A549 (cell line): ENCODE data around the gene CD8A. TPM values are rescaled to one million over a fixed set of nuclear protein-coding genes. Genes with fewer than 3 reads are reported as not detected.
"Not testable (repeated sequence)": the region's sequence is repeated elsewhere in the genome, so short reads cannot be mapped to it uniquely, and the experiment has no call there.

ENCODE experiments used
- ATAC-seq, 2 experiments: fragments of 200-7000 bp in 1 of 2; fragments of >200 bp in 1 of 2; cut with Nextera tagmentation in 1 of 2; cut with Tn5 transposase in 1 of 2; 3 replicates each; pipeline versions ENCODE4 v1.8.0 to v1.9.1; 2018 to 2020; ENCODE audit warnings: mild to moderate bottlenecking in 1 of 2, moderate library complexity in 1 of 2
- CTCF ChIA-PET: fragments of 300-600 bp; sonication (Branson Sonifier 250); formaldehyde crosslinking; extraction: SDS; loops from one replicate; lab custom pipeline; 2021; ENCODE audit warnings: antibody characterized with exemption, inconsistent platforms; lab: Yijun Ruan, JAX
- POLR2A ChIA-PET: fragments of 350-600 bp; formaldehyde crosslinking; extraction: SDS; loops from one replicate; lab custom pipeline; 2021; ENCODE audit warnings: antibody characterized with exemption, inconsistent platforms; lab: Yijun Ruan, JAX
- DNase-seq, 2 experiments: peaks; one replicate each; pipeline versions ENCODE4 v3.0.0 to v3.0.0-alpha.2; 2011 to 2016; ENCODE audit warnings: low read depth in 1 of 2, low spot score in 1 of 2
- FAIRE-seq: peaks from 2 replicates; lab custom pipeline; 2011; peaks lifted over from hg19 to GRCh38; lab: Jason Lieb, UNC
- H3K27ac ChIP-seq, 2 experiments: fragments of >200 bp; sonication (Bioruptor Twin); formaldehyde crosslinking; 3 replicates each; pipeline ENCODE4 v1.5.1; 2016 to 2017
- H3K4me1 ChIP-seq: fragments of >200 bp; sonication (Bioruptor Twin); formaldehyde crosslinking; 3 replicates; pipeline ENCODE4 v1.6.1; 2016
- H3K4me2 ChIP-seq: fragments of >200 bp; sonication (Bioruptor Twin); formaldehyde crosslinking; 3 replicates; pipeline ENCODE4 v1.6.1; 2016
- H3K4me3 ChIP-seq: fragments of >200 bp; sonication (Bioruptor Twin); formaldehyde crosslinking; 3 replicates; pipeline ENCODE4 v1.5.1; 2016
- H3K9me3 ChIP-seq: fragments of >200 bp; sonication (Bioruptor Twin); formaldehyde crosslinking; 3 replicates; pipeline ENCODE4 v1.6.1; 2016
- CEBPB ChIP-seq, 2 experiments: fragments of >200 bp in 1 of 2; sonication (Bioruptor Twin) in 1 of 2; formaldehyde crosslinking in 1 of 2; IDR thresholded peaks; 2 replicates each; pipeline ENCODE4 v1.6.1; 2012 to 2016
- CHD4 ChIP-seq: fragments of 200-600 bp; sonication (generic); IDR thresholded peaks from 2 replicates; pipeline ENCODE4 v1.6.1; 2016; ENCODE audit warnings: antibody characterized with exemption, mild to moderate bottlenecking, borderline replicate concordance
- EP300 ChIP-seq, 2 experiments: fragments of >200 bp; sonication (Bioruptor Twin); formaldehyde crosslinking; IDR thresholded peaks; 2 replicates in 1 of 2; 3 replicates in 1 of 2; pipeline ENCODE4 v1.6.1; 2016 to 2017
- FOSL2 ChIP-seq, 2 experiments: fragments of 450-650 bp in 1 of 2; fragments of >200 bp in 1 of 2; sonication (Bioruptor Twin) in 1 of 2; formaldehyde crosslinking; IDR thresholded peaks; 2 replicates each; pipeline versions ENCODE4 v1.5.0 to v1.6.1; 2016 to 2020; ENCODE audit warnings: mild to moderate bottlenecking in 1 of 2, moderate library complexity in 1 of 2
- HEYL ChIP-seq: fragments of 250-450 bp; sonication (Bioruptor Pico); IDR thresholded peaks from 2 replicates; pipeline ENCODE4 v1.8.0; 2021; ENCODE audit warnings: mild to moderate bottlenecking, moderate library complexity
- JUN ChIP-seq, 2 experiments: fragments of >200 bp; sonication (Bioruptor Twin); formaldehyde crosslinking; IDR thresholded peaks; 2 replicates in 1 of 2; 3 replicates in 1 of 2; pipeline ENCODE4 v1.6.1; 2016 to 2017
- JUNB ChIP-seq: fragments of >200 bp; sonication (Bioruptor Twin); formaldehyde crosslinking; IDR thresholded peaks from 2 replicates; pipeline ENCODE4 v1.6.1; 2016
- KDM1A ChIP-seq: fragments of 200-600 bp; sonication (generic); IDR thresholded peaks from 2 replicates; pipeline ENCODE4 v1.6.1; 2016; ENCODE audit warnings: low read depth, mild to moderate bottlenecking
- KDM5A ChIP-seq: fragments of 200-600 bp; sonication (generic); IDR thresholded peaks from 2 replicates; pipeline ENCODE4 v1.6.1; 2016; ENCODE audit warnings: antibody characterized with exemption, mild to moderate bottlenecking
- MAZ ChIP-seq: fragments of 150-350 bp; IDR thresholded peaks from 2 replicates; pipeline ENCODE4 v1.6.1; 2014; ENCODE audit warnings: antibody characterized with exemption, low read depth, low read length, borderline replicate concordance
- MYC ChIP-seq: IDR thresholded peaks from 2 replicates; pipeline ENCODE4 v1.6.1; 2012; ENCODE audit warnings: mild to moderate bottlenecking, inconsistent platforms, low read length, improper control_type of control experiment, borderline replicate concordance
- NFE2L2 ChIP-seq: fragments of 150-350 bp; conservative IDR thresholded peaks from 2 replicates; pipeline ENCODE4 v1.6.1; 2014; ENCODE audit warnings: low read length
- NPAS2 ChIP-seq: fragments of 250-450 bp; sonication (Bioruptor Pico); IDR thresholded peaks from 2 replicates; pipeline ENCODE4 v1.8.0; 2022; ENCODE audit warnings: mild to moderate bottlenecking, moderate library complexity, borderline replicate concordance
- NR3C1 ChIP-seq: fragments of >200 bp; sonication (Bioruptor Twin); formaldehyde crosslinking; IDR thresholded peaks from 3 replicates; pipeline ENCODE4 v1.6.1; 2017
- POLR2AphosphoS2 ChIP-seq: conservative IDR thresholded peaks from 2 replicates; pipeline ENCODE4 v1.6.1; 2012; ENCODE audit warnings: low read length, improper control_type of control experiment, inconsistent platforms
- RFX5 ChIP-seq: fragments of 450-650 bp; IDR thresholded peaks from 2 replicates; pipeline ENCODE4 v1.7.1; 2014; ENCODE audit warnings: antibody characterized with exemption, mild to moderate bottlenecking, moderate library complexity
- RNF2 ChIP-seq: fragments of 200-600 bp; sonication (generic); IDR thresholded peaks from 2 replicates; pipeline ENCODE4 v1.6.1; 2016; ENCODE audit warnings: low read depth, mild to moderate bottlenecking, antibody characterized with exemption, moderate library complexity, borderline replicate concordance
- ZNF302 ChIP-seq: fragments of 250-450 bp; sonication (Bioruptor Pico); IDR thresholded peaks from 2 replicates; pipeline ENCODE4 v1.9.0; 2021; ENCODE audit warnings: inconsistent platforms, mild to moderate bottlenecking, moderate library complexity
- ZSCAN20 ChIP-seq: fragments of 250-450 bp; sonication (Bioruptor Pico); IDR thresholded peaks from 2 replicates; pipeline ENCODE4 v1.8.0; 2022; ENCODE audit warnings: mild to moderate bottlenecking, moderate library complexity
- WGBS: methylation state at CpG from one replicate; pipeline ENCODE4 v1.1.6; 2017; ENCODE audit errors: missing lambda C conversion rate; 5-methylcytosine and 5-hydroxymethylcytosine counted together
- polyA plus RNA-seq, 4 experiments: library from polyadenylated mRNA; depleted of rRNA in 3 of 4; stranded (reverse); fragments of >200 nt; fragmentation: RNase III in 1 of 4; extraction: RNeasy Plus Mini Kit Qiagen cat#74134 plus additional on column Dnase treatment in 1 of 4; gene quantifications; 2 replicates in 3 of 4; 3 replicates in 1 of 4; pipeline ENCODE4 v1.2.3, GENCODE V29; 2011 to 2017
- TF ChIP-seq, protein P1 (sequence below): IDR thresholded peaks from 2 replicates; pipeline ENCODE4 v1.6.1; 2012
- TF ChIP-seq, protein P2 (sequence below): IDR thresholded peaks from 2 replicates; pipeline ENCODE4 v1.6.1; 2012; ENCODE audit warnings: low read depth, borderline replicate concordance
- TF ChIP-seq, protein P3 (sequence below): fragments of 250-450 bp; sonication (Bioruptor Pico); IDR thresholded peaks from 2 replicates; pipeline ENCODE4 v1.5.0; 2020; ENCODE audit warnings: low read depth, mild to moderate bottlenecking, moderate library complexity
- TF ChIP-seq, protein P4 (sequence below): fragments of 150-350 bp; IDR thresholded peaks from 2 replicates; pipeline ENCODE4 v1.6.1; 2014; ENCODE audit warnings: low read depth, mild to moderate bottlenecking, low read length

The CD8A gene
- polyA plus RNA-seq, 2 of the 4 experiments (the other 2 are of a cell fraction), result 0.10 to 0.40 TPM

DNA sequence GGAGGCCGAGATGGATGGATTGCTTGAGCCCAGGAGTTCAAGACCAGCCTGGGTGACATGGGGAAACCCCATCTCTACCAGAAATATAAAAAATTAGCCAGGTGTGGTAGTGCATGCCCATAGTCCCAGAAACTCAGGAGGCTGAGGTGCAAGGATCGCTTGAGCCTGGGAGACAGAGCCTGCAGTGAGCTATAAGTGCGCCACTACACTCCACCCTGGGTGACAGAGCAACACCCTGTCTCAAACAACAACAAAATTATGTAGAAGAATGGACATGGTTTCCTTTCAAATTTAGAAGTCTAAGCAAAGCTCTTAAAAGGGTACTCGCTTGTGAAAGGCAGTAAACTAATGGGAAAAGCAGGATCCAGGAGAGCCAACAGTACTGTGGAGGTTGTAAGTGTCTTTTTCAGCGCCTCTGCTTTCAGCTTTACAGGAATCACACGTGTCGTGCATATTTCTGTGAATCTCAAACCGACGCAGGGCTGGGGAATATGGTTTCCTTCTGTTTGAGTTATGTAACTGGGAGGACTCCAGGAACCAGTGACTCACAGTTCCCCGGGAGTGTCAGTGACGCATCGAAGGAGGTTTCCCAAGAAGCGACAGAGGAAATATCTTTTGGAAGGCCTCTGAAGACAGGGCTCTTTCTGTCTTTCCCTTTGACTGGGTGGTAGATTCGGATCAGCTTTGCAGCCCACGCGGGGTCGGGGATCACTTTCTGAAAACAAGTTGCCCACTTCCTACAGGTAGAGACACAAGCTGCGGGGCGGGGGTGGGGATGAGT lies 46.4 kb upstream of the CD8A start:
- POLR2A ChIA-PET, CTCF ChIA-PET, H3K9me3 ChIP-seq: not testable (repeated sequence)
- Histone ChIP-seq H3K4me1 (peaks cover 13% of the 10 kb centered on the region), H3K4me2 (peak overlapping the region; percentile 83), H3K27ac (peak overlapping the region; percentile 71 to 85), H3K4me3 (0 out of 3 replicates have a peak overlapping the region, but pooled peaks have one; percentile 9)
- peak; percentile 95 to 98 for ATAC-seq
- FAIRE-seq, result peak; percentile 100
- TF ChIP-seq FOSL2 (IDR thresholded peaks at IDR 0.05), result 0 out of 2 replicates have a peak, but pooled peaks have one; percentile 20
- peak; percentile 78 for TF ChIP-seq FOSL2 (CRISPR knock-in tag; IDR thresholded peaks at IDR 0.05)
- TF ChIP-seq, protein P1, sequence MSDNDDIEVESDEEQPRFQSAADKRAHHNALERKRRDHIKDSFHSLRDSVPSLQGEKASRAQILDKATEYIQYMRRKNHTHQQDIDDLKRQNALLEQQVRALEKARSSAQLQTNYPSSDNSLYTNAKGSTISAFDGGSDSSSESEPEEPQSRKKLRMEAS, result peak; percentile 40; the same call in 1 of the 2 replicates
- TF ChIP-seq CEBPB (IDR thresholded peaks at IDR 0.05), result peak in 1 of 2 experiments; percentile 70; a peak in 2 of 4 replicates
- peak in 1 of 2 experiments; percentile 89 for DNase-seq
- 20% methylated on average over 13 of the region's 19 CpGs for WGBS

DNA sequence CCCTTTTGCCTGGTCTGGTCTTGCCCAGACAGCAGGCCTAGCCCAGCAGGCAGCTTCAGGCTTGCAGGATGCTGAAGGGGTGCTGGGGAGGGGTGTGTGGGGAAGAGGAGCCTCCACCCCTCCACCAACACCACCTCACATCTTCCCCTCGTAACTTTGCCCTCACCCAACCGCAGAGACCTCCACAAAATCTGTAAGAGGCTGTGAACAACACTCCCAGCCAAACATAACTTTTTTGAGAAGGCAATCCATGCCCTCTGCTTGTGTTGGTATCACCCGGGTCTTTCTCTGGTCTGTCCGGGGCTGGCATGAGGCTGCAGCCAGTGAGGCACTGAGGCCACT lies 44.8 kb upstream of the CD8A start:
- H3K9me3 ChIP-seq, DNase-seq, POLR2A ChIA-PET, ATAC-seq, CTCF ChIA-PET, FAIRE-seq, H3K4me2 ChIP-seq, H3K4me3 ChIP-seq: not testable (repeated sequence)
- 67% methylated on average over 3 of the region's 4 CpGs for WGBS
- H3K27ac ChIP-seq, result 0 out of 6 replicates have a peak overlapping the region, but pooled peaks of 1 of the 2 experiments have one; percentile 85
- peaks cover 13% of the 10 kb centered on the region for H3K4me1 ChIP-seq

DNA sequence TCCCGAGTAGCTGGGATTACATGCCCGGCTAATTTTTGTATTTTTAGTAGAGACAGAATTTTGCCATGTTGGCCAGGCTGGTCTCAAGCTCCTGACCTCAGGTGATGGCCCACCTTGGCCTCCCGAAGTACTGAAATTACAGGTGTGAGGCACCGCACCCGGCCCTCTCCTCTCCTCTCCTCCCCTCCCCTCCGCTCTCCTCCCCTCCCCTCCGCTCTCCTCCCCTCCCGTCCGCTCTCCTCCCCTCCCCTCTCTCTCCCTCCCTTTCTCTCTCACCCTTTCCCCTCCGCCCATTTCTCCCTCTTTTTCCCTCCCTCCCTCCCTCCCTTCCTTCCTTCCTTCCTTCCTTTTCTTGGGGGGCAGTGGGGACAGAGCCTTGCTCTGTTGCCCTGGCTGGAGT lies 42.6 kb upstream of the CD8A start:
- Histone ChIP-seq H3K9me3 (no peaks in the 10 kb centered on the region), H3K4me1 (peaks cover 13% of the 10 kb centered on the region), H3K4me3 (no peak overlapping the region), H3K4me2 (no peak overlapping the region), H3K27ac (no peak overlapping the region)
- no peak for ATAC-seq
- no peak for DNase-seq
- no peak for FAIRE-seq
- ChIA-PET POLR2A (no interaction called here), CTCF (interaction anchor here (2.3 kb wide), 1 partner anchor 25 kb away, joined by 9 read pairs; no protein-coding TSS in a partner anchor)
- TF ChIP-seq JUN (IDR thresholded peaks at IDR 0.05), result no peak
- no peak for TF ChIP-seq ZNF302
- TF ChIP-seq, protein P2, sequence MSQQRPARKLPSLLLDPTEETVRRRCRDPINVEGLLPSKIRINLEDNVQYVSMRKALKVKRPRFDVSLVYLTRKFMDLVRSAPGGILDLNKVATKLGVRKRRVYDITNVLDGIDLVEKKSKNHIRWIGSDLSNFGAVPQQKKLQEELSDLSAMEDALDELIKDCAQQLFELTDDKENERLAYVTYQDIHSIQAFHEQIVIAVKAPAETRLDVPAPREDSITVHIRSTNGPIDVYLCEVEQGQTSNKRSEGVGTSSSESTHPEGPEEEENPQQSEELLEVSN, result no peak
- no peak for TF ChIP-seq KDM5A
- TF ChIP-seq ZSCAN20 (CRISPR knock-in tag), result no peak
- 73% methylated on average over 6 of the region's 10 CpGs for WGBS

DNA sequence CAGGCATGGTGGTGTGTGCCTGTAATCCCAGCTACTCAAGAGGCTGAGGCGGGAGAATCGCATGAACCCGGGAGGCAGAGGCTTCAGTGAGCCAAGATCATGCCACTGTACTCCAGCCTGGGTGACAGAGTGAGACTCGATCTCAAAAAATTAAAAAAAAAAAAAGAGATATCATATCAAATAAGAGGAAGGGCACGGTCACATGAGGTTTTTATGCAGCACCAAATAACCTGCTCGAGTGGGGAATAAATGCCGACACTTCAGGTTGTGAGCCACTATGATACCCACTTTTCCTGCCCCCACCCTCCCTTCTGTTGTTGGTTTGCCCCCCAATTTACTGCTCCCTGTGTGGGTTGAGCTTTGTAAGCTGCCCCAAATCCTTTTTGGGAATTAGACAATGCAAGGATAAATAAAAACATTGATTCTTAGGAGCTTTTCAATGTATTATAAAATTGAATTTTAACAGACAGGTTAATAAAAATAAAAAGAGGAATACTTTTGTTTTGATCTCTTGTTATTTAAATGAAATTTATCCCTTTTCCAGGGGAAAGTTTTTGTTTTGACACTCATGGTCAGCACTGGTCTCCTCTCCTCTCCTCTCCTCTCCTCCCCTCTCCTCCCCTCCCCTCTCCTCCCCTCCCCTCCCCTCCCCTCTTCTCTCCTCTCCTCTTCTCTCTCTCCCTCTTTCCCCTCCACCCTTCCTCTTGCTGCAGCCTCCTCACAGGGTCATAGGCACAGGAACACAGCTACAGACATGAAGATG lies 41.8 kb upstream of the CD8A start:
- Histone ChIP-seq H3K9me3 (no peaks in the 10 kb centered on the region), H3K4me2 (no peak overlapping the region), H3K4me3 (no peak overlapping the region), H3K4me1 (peaks cover 6% of the 10 kb centered on the region; the same call in 2 of the 3 replicates), H3K27ac (no peak overlapping the region)
- no peak for DNase-seq
- POLR2A ChIA-PET, result interaction anchor here (0.7 kb wide), 1 partner anchor 15 kb away, joined by 4 read pairs; no protein-coding TSS in a partner anchor
- ATAC-seq, result no peak
- WGBS, result 81% methylated on average over 7 of the region's 7 CpGs
- CTCF ChIA-PET, result interaction anchor here (2.3 kb wide), 1 partner anchor 24 kb away, joined by 9 read pairs; no protein-coding TSS in a partner anchor
- FAIRE-seq, result no peak
- TF ChIP-seq EP300 (IDR thresholded peaks at IDR 0.05), result no peak
- no peak for TF ChIP-seq JUNB
- no peak for TF ChIP-seq JUN (IDR thresholded peaks at IDR 0.05)
- TF ChIP-seq MYC, result no peak
- no peak for TF ChIP-seq MAZ
- TF ChIP-seq RNF2, result no peak
- no peak for TF ChIP-seq NR3C1
- TF ChIP-seq CHD4, result no peak
- no peak for TF ChIP-seq RFX5
- TF ChIP-seq, protein P2, result no peak
- TF ChIP-seq ZNF302, result no peak
- no peak for TF ChIP-seq NFE2L2
- TF ChIP-seq HEYL (CRISPR knock-in tag), result no peak
- no peak for TF ChIP-seq FOSL2 (IDR thresholded peaks at IDR 0.05)
- no peak for TF ChIP-seq FOSL2 (CRISPR knock-in tag; IDR thresholded peaks at IDR 0.05)
- TF ChIP-seq, protein P3, sequence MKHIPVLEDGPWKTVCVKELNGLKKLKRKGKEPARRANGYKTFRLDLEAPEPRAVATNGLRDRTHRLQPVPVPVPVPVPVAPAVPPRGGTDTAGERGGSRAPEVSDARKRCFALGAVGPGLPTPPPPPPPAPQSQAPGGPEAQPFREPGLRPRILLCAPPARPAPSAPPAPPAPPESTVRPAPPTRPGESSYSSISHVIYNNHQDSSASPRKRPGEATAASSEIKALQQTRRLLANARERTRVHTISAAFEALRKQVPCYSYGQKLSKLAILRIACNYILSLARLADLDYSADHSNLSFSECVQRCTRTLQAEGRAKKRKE, result no peak
- no peak for TF ChIP-seq NPAS2
- TF ChIP-seq KDM1A, result no peak
- TF ChIP-seq, protein P4, sequence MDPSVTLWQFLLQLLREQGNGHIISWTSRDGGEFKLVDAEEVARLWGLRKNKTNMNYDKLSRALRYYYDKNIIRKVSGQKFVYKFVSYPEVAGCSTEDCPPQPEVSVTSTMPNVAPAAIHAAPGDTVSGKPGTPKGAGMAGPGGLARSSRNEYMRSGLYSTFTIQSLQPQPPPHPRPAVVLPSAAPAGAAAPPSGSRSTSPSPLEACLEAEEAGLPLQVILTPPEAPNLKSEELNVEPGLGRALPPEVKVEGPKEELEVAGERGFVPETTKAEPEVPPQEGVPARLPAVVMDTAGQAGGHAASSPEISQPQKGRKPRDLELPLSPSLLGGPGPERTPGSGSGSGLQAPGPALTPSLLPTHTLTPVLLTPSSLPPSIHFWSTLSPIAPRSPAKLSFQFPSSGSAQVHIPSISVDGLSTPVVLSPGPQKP, result no peak
- TF ChIP-seq POLR2AphosphoS2, result no peak
